ENCODE measurements around the gene PWP1. TPM values are rescaled to one million over a fixed set of nuclear protein-coding genes. Genes with fewer than 3 reads are reported as not detected.
A peak's percentile ranks its signal among the peaks of the same experiment; 100 is the strongest.

The PWP1 gene
- total and polyA plus RNA-seq, 9 of the 15 experiments (the other 6 are each of a cell fraction or from before 2014, with no cell fraction given), result 61.6 to 401 (median 111) TPM

DNA sequence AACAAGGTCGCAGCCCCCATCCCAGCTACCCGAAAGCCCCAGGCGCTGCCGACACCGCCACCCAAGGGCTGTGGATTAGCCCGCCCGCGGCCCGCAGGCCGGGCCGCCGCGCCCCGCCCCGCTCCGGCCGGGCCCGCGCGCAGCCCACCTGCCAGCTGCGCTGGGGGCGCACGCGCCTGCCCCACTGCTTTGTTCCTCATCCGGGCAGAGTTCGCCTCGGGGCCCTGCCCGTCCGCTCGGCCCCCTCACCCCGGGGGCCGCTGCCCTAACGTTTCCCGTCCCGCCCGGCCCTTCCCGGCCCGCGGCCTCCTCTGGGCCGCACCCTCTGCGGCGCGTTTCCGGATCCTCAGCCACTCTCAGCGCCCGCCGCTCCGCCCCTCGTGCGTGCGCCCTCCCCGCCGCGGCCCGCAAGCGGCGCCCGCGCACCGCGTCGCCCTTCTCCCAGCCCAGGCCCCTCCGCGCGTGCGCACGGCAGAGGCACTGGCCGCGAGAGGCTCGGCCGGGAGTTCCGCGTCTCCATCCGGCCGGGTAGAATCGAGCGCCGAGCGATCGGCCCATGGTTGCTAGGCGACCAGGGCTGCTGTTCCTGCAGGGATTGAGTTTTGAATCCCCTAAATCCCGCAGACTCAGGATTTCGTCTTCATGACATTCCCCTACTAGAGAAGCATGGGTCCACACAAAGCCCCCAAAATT is 75.4 kb downstream of the PWP1 start, which contains the start of gene PRDM4 (continued):
- TF ChIP-seq TAF7 (tag; IDR thresholded peaks at IDR 0.05) (no peak), RFX7 (CRISPR knock-in tag; IDR thresholded peaks at IDR 0.05) (no peak), DPF2 (IDR thresholded peaks at IDR 0.05) (no peak), GABPB1 (CRISPR knock-in tag; IDR thresholded peaks at IDR 0.05) (peak; percentile 71), NEUROD1 (IDR thresholded peaks at IDR 0.05; ENCODE audit: borderline replicate concordance, low read depth, low read length, partially characterized antibody) (peak; percentile 38), RBM14 (IDR thresholded peaks at IDR 0.05; ENCODE audit: borderline replicate concordance, insufficient read depth, low read depth, low read length) (no peak), ZNF780A (CRISPR knock-in tag; IDR thresholded peaks at IDR 0.05) (no peak), CBX8 (IDR thresholded peaks at IDR 0.05; ENCODE audit: borderline replicate concordance, extremely low read depth, low read depth, low read length, poor library complexity, severe bottlenecking) (no peak), FUS (optimal IDR thresholded peaks at IDR 0.05; ENCODE audit: low read depth, low read length) (peak; percentile 33), SLC30A9 (CRISPR knock-in tag; IDR thresholded peaks at IDR 0.05) (no peak), ZNF41 (CRISPR knock-in tag; conservative IDR thresholded peaks at IDR 0.05) (no peak), CREM (IDR thresholded peaks at IDR 0.05; ENCODE audit: low read depth) (peak; percentile 95), PRPF4 (IDR thresholded peaks at IDR 0.05; ENCODE audit: insufficient read depth, low read depth, low read length, poor library complexity, severe bottlenecking) (no peak), ATF7 (IDR thresholded peaks at IDR 0.05) (peak; percentile 60; the same call in 1 of the 2 replicates), ESRRA (IDR thresholded peaks at IDR 0.05; ENCODE audit: borderline replicate concordance, low read depth) (peak; percentile 71; the same call in 1 of the 2 replicates), GTF2E2 (tag; IDR thresholded peaks at IDR 0.05) (no peak), ZNF263 (CRISPR knock-in tag; IDR thresholded peaks at IDR 0.05; ENCODE audit: borderline replicate concordance) (no peak), BCOR (IDR thresholded peaks at IDR 0.05) (no peak), ZNF134 (CRISPR knock-in tag; conservative IDR thresholded peaks at IDR 0.05) (no peak)
- TF ChIP-seq, protein P1, sequence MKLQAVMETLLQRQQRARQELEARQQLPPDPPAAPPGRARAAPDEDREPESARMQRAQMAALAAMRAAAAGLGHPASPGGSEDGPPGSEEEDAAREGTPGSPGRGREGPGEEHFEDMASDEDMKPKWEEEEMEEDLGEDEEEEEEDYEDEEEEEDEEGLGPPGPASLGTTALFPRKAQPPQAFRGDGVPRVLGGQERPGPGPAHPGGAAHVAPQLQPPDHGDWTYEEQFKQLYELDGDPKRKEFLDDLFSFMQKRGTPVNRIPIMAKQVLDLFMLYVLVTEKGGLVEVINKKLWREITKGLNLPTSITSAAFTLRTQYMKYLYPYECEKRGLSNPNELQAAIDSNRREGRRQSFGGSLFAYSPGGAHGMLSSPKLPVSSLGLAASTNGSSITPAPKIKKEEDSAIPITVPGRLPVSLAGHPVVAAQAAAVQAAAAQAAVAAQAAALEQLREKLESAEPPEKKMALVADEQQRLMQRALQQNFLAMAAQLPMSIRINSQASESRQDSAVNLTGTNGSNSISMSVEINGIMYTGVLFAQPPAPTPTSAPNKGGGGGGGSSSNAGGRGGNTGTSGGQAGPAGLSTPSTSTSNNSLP (IDR thresholded peaks at IDR 0.05; ENCODE audit: borderline replicate concordance, low read depth, low read length), result no peak
- TF ChIP-seq, protein P2, sequence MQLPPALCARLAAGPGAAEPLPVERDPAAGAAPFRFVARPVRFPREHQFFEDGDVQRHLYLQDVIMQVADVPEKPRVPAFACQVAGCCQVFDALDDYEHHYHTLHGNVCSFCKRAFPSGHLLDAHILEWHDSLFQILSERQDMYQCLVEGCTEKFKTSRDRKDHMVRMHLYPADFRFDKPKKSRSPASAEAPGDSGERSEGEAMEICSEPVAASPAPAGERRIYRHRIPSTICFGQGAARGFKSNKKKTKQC (CRISPR knock-in tag; IDR thresholded peaks at IDR 0.05), result no peak; the same call in 1 of the 2 replicates
- TF ChIP-seq, protein P3, sequence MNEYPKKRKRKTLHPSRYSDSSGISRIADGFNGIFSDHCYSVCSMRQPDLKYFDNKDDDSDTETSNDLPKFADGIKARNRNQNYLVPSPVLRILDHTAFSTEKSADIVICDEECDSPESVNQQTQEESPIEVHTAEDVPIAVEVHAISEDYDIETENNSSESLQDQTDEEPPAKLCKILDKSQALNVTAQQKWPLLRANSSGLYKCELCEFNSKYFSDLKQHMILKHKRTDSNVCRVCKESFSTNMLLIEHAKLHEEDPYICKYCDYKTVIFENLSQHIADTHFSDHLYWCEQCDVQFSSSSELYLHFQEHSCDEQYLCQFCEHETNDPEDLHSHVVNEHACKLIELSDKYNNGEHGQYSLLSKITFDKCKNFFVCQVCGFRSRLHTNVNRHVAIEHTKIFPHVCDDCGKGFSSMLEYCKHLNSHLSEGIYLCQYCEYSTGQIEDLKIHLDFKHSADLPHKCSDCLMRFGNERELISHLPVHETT (CRISPR knock-in tag; conservative IDR thresholded peaks at IDR 0.05 in 1 of 2, IDR thresholded peaks at IDR 0.05 in 1 of 2), result peak in 1 of 2 experiments; percentile 74; a peak in 1 of 4 replicates
- TF ChIP-seq, protein P4, sequence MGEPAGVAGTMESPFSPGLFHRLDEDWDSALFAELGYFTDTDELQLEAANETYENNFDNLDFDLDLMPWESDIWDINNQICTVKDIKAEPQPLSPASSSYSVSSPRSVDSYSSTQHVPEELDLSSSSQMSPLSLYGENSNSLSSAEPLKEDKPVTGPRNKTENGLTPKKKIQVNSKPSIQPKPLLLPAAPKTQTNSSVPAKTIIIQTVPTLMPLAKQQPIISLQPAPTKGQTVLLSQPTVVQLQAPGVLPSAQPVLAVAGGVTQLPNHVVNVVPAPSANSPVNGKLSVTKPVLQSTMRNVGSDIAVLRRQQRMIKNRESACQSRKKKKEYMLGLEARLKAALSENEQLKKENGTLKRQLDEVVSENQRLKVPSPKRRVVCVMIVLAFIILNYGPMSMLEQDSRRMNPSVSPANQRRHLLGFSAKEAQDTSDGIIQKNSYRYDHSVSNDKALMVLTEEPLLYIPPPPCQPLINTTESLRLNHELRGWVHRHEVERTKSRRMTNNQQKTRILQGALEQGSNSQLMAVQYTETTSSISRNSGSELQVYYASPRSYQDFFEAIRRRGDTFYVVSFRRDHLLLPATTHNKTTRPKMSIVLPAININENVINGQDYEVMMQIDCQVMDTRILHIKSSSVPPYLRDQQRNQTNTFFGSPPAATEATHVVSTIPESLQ (CRISPR knock-in tag; IDR thresholded peaks at IDR 0.05), result no peak
